ENCODE data around the gene ALPL.

GRCh38 chr1:21617126-21617738 lies 108.0 kb downstream of the ALPL start:
- no peak for TF ChIP-seq CTCF (IDR thresholded peaks at IDR 0.05; ENCODE audit: poor library complexity, severe bottlenecking)
- no peak for TF ChIP-seq REST (IDR thresholded peaks at IDR 0.05; ENCODE audit: borderline replicate concordance)
- TF ChIP-seq SMC3 (conservative IDR thresholded peaks at IDR 0.05; ENCODE audit: poor library complexity) = no peak
- no peak for TF ChIP-seq EP300 (conservative IDR thresholded peaks at IDR 0.05; ENCODE audit: poor library complexity, severe bottlenecking)

Measured in neural cell (in vitro differentiated cells).